Limb (tissue), 2 donors: ENCODE results near the gene CTNNA2.
"Not testable (repeated sequence)": the region's sequence is repeated elsewhere in the genome, so short reads cannot be mapped to it uniquely, and the experiment has no call there.

Source experiments
- DNase-seq, 2 donors: peaks; one replicate each; pipeline ENCODE4 v3.0.0-alpha.2; 2016; ENCODE audit errors: extremely low spot score in 2 of 2

CTNNA2 gene

DNA sequence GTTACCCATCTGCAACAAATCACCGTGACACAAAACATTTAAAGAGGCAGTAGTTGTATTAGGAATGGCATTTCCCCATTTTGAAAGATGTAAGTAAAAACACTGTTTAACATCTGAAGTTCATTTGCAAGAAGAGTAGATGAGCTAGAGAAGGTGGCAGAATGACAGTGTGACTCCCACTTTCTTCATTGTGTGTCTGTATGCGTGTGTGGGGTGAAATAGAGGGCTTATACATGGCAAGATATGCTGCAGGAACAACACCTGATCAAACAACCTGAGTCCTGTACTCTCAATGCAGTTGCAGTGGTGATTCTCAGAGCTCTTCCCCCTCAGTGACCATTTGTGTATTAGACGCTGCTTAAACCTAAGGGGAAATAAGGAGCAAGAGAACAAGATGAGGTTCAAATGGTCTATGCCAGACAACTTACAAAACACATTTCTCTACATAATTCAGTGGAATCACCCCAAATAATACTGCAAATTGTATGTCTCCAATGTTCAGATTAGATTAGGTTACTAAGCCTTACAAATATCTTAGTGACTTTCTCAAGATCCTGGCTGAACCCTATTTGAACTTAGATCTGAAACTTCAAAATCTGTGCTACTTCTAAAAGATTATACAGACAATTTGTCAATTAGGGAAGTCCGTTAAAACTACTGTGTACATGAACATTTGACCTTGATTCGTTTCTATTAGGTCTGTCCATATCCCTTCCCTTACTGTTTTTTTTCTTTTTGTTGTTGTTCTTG, 561.6 kb downstream of the CTNNA2 start:
- DNase-seq, result no peak

DNA sequence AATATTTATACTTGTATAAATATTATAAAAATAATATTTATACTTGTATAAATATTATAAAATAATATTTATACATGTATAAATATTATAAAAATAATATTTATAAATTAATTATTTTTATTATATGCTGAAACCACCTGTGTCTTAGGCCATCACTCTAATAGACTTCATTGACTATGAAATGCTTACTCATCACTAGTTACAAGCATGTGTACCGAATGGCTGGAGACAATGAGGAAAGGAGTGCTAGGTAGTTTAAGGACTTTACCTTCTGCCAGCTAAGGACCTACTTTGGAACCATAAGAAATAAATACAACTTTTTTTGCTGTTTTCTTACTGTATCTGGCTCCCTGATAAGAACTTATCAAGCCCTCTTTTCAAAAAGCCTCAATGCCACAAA, 562.9 kb downstream of the CTNNA2 start:
- DNase-seq, result no peak

GRCh38 chr2:80078290-80079036, 565.6 kb downstream of the CTNNA2 start:
- no peak for DNase-seq

GRCh38 chr2:80080957-80081356, 568.1 kb downstream of the CTNNA2 start:
- DNase-seq, result no peak

GRCh38 chr2:80086831-80087230, 574.0 kb downstream of the CTNNA2 start:
- DNase-seq, result no peak

DNA sequence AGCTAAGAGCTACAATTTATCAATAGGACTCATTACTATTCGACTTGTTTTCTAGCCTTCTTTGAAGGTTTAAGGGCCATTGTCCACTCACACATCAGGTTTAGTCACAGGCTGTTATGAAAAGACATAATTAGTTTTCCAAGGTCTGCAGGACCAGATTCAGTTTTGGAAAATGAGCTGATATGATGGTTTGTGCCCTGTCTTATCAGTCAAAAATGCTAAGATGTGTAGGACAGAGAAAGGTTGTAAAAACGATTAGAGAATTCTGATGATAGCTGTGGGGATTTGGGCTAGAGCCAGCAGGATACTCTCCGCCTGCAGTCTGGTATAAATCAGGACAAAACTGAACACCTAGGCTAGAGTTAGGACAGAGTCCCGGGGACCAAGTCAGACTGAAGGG, 578.4 kb downstream of the CTNNA2 start:
- DNase-seq, result no peak

GRCh38 chr2:80092474-80092873, 579.6 kb downstream of the CTNNA2 start:
- DNase-seq, result no peak

GRCh38 chr2:80098503-80098902, 585.7 kb downstream of the CTNNA2 start:
- not testable (repeated sequence) for DNase-seq

- no peak for DNase-seq
These were observed 589.2 kb downstream of the CTNNA2 start for GRCh38 chr2:80102026-80102425.

DNA sequence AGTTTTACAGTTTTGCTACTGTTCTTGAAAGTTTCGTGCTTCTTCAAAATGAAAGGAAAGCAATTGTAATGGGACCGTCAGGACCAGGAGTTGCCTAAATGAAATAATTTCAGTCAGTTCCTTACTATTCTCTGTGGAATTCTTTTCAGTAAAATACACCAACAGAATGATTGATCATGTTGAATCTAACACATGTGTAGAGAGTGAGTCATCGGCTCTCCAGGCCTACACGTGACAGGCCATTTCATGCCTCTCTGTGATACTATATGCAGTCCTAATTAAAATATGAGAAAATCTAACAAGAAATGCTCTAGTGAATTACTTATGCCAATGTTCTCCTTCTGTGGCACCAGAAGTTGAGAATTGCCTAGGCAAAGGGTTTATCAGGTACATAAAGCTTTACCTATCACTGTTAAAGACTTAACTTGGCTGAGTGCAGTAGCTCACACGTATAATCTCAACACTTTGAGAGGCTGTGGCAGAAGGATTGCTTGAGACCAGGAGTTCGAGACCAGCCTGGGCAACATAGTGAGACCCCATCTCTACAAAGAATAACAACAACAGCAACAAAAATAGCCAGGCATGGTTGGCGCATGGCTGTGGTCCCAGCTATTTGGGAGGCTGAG, 592.3 kb downstream of the CTNNA2 start:
- no peak for DNase-seq

- DNase-seq, result no peak
These were observed 598.3 kb downstream of the CTNNA2 start for GRCh38 chr2:80111185-80111584.

DNA sequence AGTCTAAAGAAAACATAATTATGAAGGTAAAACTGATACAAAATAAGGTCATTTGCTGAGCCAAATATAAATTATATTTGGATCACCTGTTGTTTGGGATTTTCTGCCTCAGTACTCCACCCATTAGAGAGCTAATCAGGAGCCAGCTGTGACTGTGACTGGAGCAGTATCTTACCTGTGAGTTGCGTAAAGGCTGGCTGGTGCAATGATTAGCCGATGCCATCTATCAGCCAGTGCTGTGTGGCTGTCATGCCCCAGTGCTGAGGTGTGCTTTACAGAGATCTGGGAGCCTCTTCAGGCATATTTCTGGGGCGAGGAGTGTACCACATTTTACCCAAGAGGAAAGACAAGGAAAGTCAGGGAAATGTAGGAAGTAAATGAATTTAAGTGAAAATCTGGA, 599.9 kb downstream of the CTNNA2 start:
- DNase-seq, result no peak

- no peak for DNase-seq
These were observed 600.5 kb downstream of the CTNNA2 start for GRCh38 chr2:80113399-80113798.

DNA sequence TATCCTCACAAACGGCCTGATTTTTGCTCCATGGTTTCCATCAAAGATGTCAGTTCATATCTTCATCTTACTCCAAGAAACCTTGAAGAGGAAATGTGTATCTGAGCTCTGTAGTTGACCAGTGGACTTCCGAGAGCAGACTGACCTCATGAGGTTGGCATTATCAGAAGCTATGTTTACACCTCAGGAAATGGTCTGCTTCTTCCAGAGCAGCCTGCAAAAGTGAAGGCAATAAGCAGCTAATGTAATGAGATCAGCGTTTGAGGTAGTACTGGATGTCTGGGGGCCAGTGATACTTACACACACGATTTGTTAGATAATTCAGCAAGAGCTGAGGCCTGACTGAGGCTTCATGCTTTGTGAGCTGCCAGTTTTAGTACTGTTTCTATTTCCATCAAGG, 602.0 kb downstream of the CTNNA2 start:
- DNase-seq, result no peak

DNA sequence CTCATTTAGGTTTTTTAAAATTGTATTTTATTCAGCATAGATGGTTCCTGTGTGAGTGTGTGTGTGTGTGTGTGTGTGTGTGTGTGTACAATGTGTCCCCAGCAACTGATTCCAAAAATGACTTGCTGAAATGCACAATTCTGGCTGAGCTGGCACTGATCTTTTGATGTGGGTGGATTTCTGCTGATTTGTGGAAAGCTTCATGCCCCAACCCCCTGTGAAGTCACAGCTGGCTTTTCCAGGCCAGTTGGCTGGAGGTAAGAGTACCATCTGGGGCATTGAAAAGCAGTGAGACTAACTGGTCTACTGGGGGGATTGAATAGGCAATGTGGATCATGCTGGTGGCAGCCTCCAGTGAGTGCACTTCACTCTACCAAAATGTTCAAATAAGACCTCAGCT, 604.5 kb downstream of the CTNNA2 start:
- no peak for DNase-seq

GRCh38 chr2:80120866-80121265, 608.0 kb downstream of the CTNNA2 start:
- DNase-seq, result no peak

- DNase-seq, result no peak
These were observed 609.8 kb downstream of the CTNNA2 start for GRCh38 chr2:80122675-80123074.

GRCh38 chr2:80126596-80127189, 613.8 kb downstream of the CTNNA2 start:
- no peak for DNase-seq

- no peak for DNase-seq
These were observed 615.2 kb downstream of the CTNNA2 start for GRCh38 chr2:80128080-80128479.

DNA sequence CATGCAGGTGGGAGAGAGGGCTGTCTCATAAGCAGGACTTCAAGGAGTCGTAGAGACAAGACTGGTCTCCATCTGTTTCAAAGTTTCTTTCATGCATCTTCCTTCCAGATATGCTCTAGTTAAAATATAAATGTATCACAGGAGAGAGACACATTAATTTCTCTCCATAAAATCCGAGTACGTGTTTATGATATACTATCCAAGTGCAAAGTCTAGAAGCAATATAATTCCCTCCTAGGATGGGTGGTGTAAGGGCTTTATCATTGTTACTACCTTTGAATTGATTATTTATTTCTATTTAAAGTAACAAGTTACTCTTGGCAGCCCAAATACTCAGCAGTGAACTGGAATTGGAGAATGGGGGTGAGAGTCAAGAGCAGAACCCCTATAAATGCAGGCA, 619.4 kb downstream of the CTNNA2 start:
- DNase-seq, result no peak

- no peak for DNase-seq
These were observed 622.1 kb downstream of the CTNNA2 start for GRCh38 chr2:80135001-80135400.

GRCh38 chr2:80136338-80136737, 623.5 kb downstream of the CTNNA2 start:
- DNase-seq, result no peak
